AG04449 (cell line): ENCODE data around the gene ZMYND10.
"Not testable (repeated sequence)": the region's sequence is repeated elsewhere in the genome, so short reads cannot be mapped to it uniquely, and the experiment has no call there.

ENCODE experiments used
- CTCF ChIA-PET: fragments of 350-600 bp; formaldehyde crosslinking; extraction: SDS; loops from one replicate; lab custom pipeline; 2021; ENCODE audit warnings: antibody characterized with exemption; lab: Yijun Ruan, JAX
- POLR2A ChIA-PET: fragments of 400-600, 350-600 bp; formaldehyde crosslinking; extraction: SDS; loops from one replicate; lab custom pipeline; 2020; ENCODE audit warnings: antibody characterized with exemption, inconsistent platforms; lab: Yijun Ruan, JAX
- DNase-seq: peaks from one replicate; pipeline ENCODE4 v3.0.0-alpha.2; 2010; ENCODE audit warnings: low read depth, low spot score
- H3K4me3 ChIP-seq: 2 replicates; pipeline ENCODE4 v1.5.1; 2011; ENCODE audit warnings: low read depth, mild to moderate bottlenecking, control low read depth, low read length
- TF ChIP-seq, protein P1 (sequence below): IDR thresholded peaks from one replicate; pipeline ENCODE4 v1.5.1; 2011; ENCODE audit warnings: mild to moderate bottlenecking, moderate library complexity, low read length, control low read depth, inconsistent platforms; ENCODE audit not compliant: insufficient read depth; ENCODE audit errors: missing control alignments

Gene ZMYND10

DNA sequence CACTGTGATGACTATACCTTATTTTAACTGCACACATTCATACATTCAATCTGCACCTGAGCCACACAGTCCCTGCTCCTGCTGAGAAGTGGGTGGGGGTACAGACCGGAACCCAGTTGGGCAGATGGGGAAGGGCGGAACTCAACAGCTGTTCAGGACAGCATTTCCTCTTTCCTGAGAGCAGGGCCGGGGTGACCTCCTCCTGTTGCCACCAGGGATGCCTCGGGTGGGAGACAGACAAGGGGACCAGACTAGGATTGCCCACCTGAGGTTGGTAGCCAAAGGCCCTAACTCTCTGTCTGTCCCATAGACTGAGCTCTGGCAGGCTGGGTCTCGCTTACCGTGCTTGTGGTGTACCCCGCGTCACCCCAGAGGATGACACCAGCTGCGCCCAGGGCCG is 26.9 kb downstream of the ZMYND10 start:
- DNase-seq = no peak
- POLR2A ChIA-PET = no interaction called here
- H3K4me3 ChIP-seq = no peak overlapping the region
- CTCF ChIA-PET = interaction anchor here (2.1 to 3.5 kb wide), 2 partner anchors 19 to 125 kb away, joined by 7 to 11 read pairs; partner anchors contain the start of genes HYAL3 and NAA80
- TF ChIP-seq, protein P1, sequence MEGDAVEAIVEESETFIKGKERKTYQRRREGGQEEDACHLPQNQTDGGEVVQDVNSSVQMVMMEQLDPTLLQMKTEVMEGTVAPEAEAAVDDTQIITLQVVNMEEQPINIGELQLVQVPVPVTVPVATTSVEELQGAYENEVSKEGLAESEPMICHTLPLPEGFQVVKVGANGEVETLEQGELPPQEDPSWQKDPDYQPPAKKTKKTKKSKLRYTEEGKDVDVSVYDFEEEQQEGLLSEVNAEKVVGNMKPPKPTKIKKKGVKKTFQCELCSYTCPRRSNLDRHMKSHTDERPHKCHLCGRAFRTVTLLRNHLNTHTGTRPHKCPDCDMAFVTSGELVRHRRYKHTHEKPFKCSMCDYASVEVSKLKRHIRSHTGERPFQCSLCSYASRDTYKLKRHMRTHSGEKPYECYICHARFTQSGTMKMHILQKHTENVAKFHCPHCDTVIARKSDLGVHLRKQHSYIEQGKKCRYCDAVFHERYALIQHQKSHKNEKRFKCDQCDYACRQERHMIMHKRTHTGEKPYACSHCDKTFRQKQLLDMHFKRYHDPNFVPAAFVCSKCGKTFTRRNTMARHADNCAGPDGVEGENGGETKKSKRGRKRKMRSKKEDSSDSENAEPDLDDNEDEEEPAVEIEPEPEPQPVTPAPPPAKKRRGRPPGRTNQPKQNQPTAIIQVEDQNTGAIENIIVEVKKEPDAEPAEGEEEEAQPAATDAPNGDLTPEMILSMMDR = no peak

DNA sequence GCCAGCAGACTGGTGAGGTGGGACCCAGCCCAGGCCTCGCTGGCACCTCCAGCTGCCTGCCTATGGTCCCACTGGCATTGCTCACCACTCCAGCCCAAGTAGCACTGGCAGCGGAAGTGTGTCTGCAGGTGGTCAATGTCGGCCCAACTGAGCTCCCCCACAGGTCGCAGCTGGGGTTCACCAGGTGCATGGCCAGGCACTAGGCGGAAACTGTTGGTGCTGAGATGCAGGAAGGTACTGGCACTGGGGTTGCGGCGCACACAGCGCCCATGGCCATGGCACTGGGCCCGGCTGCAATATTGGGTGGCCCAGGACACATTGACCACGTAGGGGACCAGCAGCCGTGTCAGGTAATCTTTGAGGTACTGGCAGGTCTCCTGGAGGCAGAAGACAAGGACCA is 27.4 kb downstream of the ZMYND10 start:
- DNase-seq = no peak
- POLR2A ChIA-PET = interaction anchor here (0.7 to 1.2 kb wide), 2 partner anchors 9 to 19 kb away, joined by 4 to 6 read pairs; partner anchors contain the start of genes HYAL3 and NAA80

DNA sequence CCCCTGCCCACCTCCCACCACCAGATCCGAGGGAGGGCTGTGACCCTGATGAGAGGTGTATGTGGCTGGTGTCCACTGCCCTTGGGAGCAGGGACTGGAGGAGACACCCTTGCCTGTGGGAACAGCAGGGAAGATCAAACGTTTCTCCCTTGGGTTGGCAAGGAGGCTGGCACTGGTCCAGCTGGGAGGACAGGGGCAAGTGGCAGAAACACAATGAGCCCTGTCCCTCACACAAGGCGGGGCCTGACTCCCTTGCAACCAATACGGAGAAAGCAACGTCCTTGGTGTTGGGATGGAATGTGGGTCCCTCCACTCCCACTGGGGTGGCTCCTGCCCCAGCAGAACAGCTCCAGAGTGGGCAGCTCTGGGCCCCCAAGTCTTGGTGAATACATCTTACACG is 28.2 kb downstream of the ZMYND10 start:
- no peak overlapping the region for H3K4me3 ChIP-seq
- POLR2A ChIA-PET = interaction anchor here (0.7 to 1.2 kb wide), 2 partner anchors 10 to 18 kb away, joined by 4 to 6 read pairs; partner anchors contain the start of genes HYAL3 and NAA80
- DNase-seq = no peak
- CTCF ChIA-PET = interaction anchor here (1.0 to 3.5 kb wide), 3 partner anchors 18 to 123 kb away, joined by 3 to 11 read pairs (median 7); partner anchors contain the start of genes HYAL3 and NAA80
- TF ChIP-seq, protein P1 = no peak

More for the DNA sequence above, 27.4 kb downstream of the ZMYND10 start:
- no peak overlapping the region for H3K4me3 ChIP-seq
- TF ChIP-seq, protein P1 = no peak
- CTCF ChIA-PET = interaction anchor here (2.1 to 3.5 kb wide), 2 partner anchors 19 to 124 kb away, joined by 7 to 11 read pairs; partner anchors contain the start of genes HYAL3 and NAA80

DNA sequence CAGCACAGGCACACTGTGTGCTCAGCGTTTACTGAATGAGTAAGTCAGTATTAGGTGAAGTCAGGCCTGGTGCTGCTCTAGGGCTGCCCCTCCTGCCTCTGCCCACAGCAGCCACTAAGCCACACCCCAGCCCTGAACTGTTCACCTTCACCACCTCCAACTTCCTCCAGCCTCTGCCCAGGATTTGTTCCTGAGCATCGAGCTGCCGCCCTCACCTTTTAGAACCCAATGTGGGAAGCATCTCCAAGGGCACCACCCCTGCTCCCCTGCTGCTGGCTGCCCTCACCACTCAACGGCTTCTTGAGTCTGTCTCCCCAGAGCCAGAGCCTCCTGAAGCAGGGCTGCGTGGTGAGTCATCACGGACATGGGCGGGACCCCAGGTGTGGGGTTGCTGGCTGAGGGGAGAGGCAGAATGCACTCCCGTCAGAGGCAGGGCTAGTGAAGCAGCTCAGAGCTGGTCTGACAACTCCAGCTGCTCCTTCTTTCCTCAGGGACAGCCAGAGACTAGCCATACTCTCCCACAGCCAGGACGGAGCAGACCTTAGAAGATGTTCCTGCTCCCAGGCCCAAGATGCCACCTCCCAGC is 28.8 kb downstream of the ZMYND10 start:
- TF ChIP-seq, protein P1 = no peak
- no peak for DNase-seq
- ChIA-PET POLR2A (interaction anchor here (1.2 kb wide), 1 partner anchor 18 kb away, joined by 6 read pairs; the partner anchor contains the start of genes HYAL3 and NAA80), CTCF (interaction anchor here (1.0 to 2.1 kb wide), 2 partner anchors 42 to 123 kb away, joined by 3 to 7 read pairs; no protein-coding TSS in a partner anchor)
- H3K4me3 ChIP-seq = no peak overlapping the region

GRCh38 chr3:50314816-50315215 is 30.7 kb downstream of the ZMYND10 start:
- ChIA-PET POLR2A (interaction anchor here (1.7 kb wide), 1 partner anchor 15 kb away, joined by 5 read pairs; the partner anchor contains the start of genes HYAL3 and NAA80), CTCF (interaction anchor here (1.0 to 3.7 kb wide), 7 partner anchors 9 to 122 kb away, joined by 3 to 20 read pairs (median 4); partner anchors contain the start of genes HYAL2, HYAL3 and NAA80)
- no peak overlapping the region for H3K4me3 ChIP-seq
- TF ChIP-seq, protein P1 = no peak
- no peak for DNase-seq

- POLR2A ChIA-PET = interaction anchor here (1.7 kb wide), 1 partner anchor 15 kb away, joined by 5 read pairs; the partner anchor contains the start of genes HYAL3 and NAA80
- TF ChIP-seq, protein P1 = no peak
- no peak for DNase-seq
- no peak overlapping the region for H3K4me3 ChIP-seq
- CTCF ChIA-PET = interaction anchor here (1.1 to 3.7 kb wide), 6 partner anchors 9 to 122 kb away, joined by 3 to 20 read pairs (median 4); partner anchors contain the start of genes HYAL2, HYAL3 and NAA80
These were observed 31.2 kb downstream of the ZMYND10 start for GRCh38 chr3:50314342-50314741.

- DNase-seq, POLR2A ChIA-PET, CTCF ChIA-PET, H3K4me3 ChIP-seq: not testable (repeated sequence)
These were observed 33.5 kb downstream of the ZMYND10 start for GRCh38 chr3:50312041-50312440.
